Tongue (tissue), 1 donor: ENCODE results near the gene XCL1. TPM values are rescaled to one million over a fixed set of nuclear protein-coding genes. Genes with fewer than 3 reads are reported as not detected.

Experiments
- total RNA-seq: library from RNA; depleted of rRNA; stranded (reverse); fragments of >200 nt; gene quantifications from one replicate; pipeline ENCODE4 v1.2.3, GENCODE V29; 2014

XCL1 gene
- total RNA-seq, 1 donor from 2014 or later, result not detected

Other genes starting within 250 kb of the XCL1 start
- gene XCL2, start 32.6 kb upstream of the XCL1 start, total RNA-seq, result 1.7 TPM
- 144 TPM for gene DPT, start 152.6 kb downstream of the XCL1 start, total RNA-seq